GM21723 (cell line): ENCODE measurements around the gene NRP1.

Source experiments
- ATAC-seq: cut with Tn5 transposase; IDR thresholded peaks from one replicate; pipeline ENCODE4 v1.9.1; 2021; ENCODE audit warnings: mild to moderate bottlenecking, moderate library complexity; ENCODE audit not compliant: unreplicated experiment

NRP1 gene

GRCh38 chr10:33133557-33133956, 200.9 kb downstream of the NRP1 start:
- no peak for ATAC-seq

DNA sequence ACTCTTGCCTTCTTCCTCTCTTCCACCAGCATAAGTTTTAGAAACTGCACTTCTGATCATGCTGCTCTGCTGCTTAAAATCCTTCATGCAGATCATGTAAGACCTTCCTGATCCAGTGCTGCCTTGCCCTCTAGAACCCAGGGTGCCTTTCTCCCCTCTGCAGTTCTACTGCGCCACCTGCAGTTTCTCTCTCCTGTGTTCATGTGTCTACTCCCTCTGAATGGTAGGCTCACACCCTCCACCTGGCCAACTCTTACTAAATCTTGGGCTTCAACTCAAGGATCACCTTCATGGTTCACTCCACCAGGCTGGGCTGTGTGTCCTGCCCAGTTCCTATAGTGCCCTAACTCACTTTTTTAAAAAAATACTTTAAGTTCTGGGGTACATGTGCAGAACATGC, 201.8 kb downstream of the NRP1 start:
- peak; percentile 62 for ATAC-seq

- ATAC-seq: no peak
Observed at GRCh38 chr10:33129996-33130386, 204.5 kb downstream of the NRP1 start.

DNA sequence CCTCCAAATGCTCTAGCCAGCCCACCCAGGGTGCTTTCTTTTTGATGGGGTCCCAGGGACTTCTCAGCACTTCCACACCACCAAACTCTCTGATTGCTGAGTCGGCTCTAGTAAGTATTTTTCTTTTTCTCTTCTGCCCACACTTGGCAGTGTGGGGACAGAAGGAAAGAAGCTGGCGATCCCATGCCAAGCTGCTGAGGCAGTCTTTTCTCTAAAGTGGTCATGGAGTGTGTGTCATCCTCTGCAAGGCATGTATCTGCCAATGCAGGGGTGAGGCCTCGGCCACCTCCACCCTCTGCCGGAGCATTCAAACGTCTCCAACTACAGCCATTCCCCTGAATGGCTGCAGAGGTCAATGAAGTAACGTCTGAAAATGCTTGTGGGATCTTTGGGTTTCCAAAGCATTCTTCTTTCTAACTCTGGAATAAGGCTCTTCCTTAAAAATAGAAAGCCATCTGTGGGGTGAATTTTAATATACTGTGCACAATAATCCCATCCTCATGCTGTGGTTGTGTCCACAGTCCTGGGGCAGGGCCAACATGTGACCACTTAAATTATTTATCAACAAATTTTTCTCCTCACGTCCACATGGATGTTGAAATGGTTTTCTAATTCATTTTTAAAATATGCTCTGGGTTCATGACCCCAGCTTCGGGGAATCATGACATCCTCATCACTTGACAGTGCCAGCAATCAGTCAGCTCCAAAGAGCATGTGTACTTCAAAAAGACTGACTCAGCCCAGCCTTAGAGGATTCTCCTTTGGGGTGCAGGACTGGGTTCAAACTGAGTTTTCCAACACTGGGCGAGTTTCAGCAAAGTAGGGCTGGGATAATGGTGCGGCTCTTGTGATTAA, 205.1 kb downstream of the NRP1 start:
- no peak for ATAC-seq

DNA sequence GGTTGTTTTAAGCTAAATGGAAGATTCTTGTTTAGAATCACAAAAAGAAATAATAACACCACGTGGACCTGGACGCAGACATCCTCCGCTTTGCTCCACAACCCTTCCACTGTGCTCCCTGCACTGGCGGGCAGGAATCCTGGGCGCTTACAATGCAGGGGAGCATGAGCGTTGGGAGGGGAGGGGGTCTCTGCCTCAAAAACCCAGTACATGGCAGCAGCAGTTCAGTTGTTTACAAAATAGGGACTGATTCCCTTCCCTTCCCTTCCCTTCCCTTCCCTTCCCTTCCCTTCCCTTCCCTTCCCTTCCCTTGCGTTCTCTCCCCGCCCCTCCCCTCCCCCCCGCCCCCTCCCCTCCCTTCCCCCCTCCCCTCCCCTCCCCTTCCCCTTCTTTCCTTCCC, 206.8 kb downstream of the NRP1 start:
- ATAC-seq: no peak
